SH-SY5Y (cell line): ENCODE results near the gene ZBTB16.
A peak's percentile ranks its signal among the peaks of the same experiment; 100 is the strongest.

Experiments
- GATA2 ChIP-seq: IDR thresholded peaks from 2 replicates; pipeline ENCODE4 v1.6.1; 2011; ENCODE audit warnings: mild to moderate bottlenecking, low read depth, low read length
- GATA3 ChIP-seq: IDR thresholded peaks from 2 replicates; pipeline ENCODE4 v1.6.1; 2011; ENCODE audit warnings: low read depth, mild to moderate bottlenecking, low read length, moderate library complexity

Gene ZBTB16

GRCh38 chr11:114284021-114284420 is 224.5 kb downstream of the ZBTB16 start:
- TF ChIP-seq GATA2 (peak; percentile 58), GATA3 (no peak)

GRCh38 chr11:114284914-114285313 is 225.4 kb downstream of the ZBTB16 start:
- TF ChIP-seq GATA2 = no peak
- TF ChIP-seq GATA3 = no peak

GRCh38 chr11:114285599-114285998 is 226.1 kb downstream of the ZBTB16 start:
- TF ChIP-seq GATA2 (no peak), GATA3 (no peak)

- no peak for TF ChIP-seq GATA2
- no peak for TF ChIP-seq GATA3
Observed at GRCh38 chr11:114286229-114286628, 226.7 kb downstream of the ZBTB16 start.

DNA sequence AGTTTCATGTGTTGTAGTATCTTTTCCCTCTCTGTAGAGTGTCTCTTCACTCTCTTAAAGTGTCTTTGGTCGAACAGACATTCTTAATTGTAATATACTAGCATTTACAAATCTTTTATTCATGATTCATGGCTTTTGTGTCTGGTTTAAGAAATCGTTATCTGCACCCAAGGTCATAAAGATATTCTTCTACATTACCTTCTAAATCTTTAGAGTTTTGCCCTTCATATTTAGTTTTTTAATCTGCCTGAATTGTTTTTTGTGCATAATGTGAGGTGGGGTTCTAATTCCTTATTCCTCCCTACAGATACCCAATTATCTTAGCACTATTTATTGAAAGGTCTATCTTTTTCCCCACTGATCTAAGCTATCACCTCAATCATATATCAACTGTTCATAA is 227.6 kb downstream of the ZBTB16 start:
- TF ChIP-seq GATA3 (no peak), GATA2 (no peak)

GRCh38 chr11:114288136-114288535 is 228.6 kb downstream of the ZBTB16 start:
- TF ChIP-seq GATA2 (no peak), GATA3 (no peak)

DNA sequence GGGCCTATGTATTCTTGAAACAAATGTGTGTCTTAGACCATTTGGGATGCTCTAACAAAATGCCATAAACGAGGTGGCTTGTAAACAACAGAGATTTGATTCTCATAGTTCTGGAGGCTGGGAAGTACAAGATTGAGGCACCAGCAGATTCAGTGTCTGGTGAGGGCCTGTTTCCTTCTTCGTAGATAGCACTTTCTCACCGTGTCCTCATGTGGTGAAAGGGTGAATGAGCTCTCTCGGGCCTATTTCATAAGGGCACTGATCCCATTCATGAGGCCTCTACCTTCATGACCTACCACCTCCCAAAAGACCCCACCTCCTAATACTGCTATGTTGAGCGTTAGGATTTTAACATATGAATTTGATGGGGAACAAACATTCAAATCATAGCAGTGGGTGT is 230.3 kb downstream of the ZBTB16 start:
- no peak for TF ChIP-seq GATA2
- no peak for TF ChIP-seq GATA3

DNA sequence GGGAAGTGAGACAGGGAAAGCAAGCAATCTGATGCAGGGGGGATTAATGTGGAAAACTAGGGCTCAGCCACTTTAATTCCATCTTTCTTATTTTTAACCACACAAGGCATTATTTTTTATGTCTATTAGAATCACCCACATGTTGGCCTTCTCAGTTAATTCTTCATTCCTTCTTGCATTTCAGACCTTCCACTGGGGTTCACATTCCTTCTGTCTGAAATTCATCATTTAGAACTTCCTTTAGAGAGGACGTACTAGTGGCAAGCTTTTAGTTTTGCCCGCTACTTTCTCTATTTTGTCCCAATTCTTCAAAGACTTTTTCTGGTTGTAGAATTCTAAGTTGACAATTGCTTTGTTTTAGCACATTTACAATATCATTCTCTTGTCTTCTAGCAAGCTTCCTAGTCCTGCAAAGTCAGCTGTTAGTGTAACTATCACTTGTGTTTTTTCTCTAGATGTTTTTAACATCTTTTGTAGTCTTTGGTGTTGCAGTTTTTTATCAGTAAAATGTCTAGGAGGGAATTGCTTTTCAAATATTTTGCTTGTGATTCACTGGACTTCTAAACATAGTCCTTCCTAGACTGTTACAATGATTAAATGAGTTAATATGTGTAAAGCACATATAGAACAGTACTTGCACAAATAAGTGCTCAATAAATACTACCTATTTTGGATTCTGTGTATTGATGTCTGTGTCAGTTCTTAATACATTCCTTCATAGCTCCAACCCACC is 231.2 kb downstream of the ZBTB16 start:
- TF ChIP-seq GATA3 (no peak), GATA2 (no peak)

- no peak for TF ChIP-seq GATA2
- no peak for TF ChIP-seq GATA3
Observed at GRCh38 chr11:114291381-114291780, 231.9 kb downstream of the ZBTB16 start.

DNA sequence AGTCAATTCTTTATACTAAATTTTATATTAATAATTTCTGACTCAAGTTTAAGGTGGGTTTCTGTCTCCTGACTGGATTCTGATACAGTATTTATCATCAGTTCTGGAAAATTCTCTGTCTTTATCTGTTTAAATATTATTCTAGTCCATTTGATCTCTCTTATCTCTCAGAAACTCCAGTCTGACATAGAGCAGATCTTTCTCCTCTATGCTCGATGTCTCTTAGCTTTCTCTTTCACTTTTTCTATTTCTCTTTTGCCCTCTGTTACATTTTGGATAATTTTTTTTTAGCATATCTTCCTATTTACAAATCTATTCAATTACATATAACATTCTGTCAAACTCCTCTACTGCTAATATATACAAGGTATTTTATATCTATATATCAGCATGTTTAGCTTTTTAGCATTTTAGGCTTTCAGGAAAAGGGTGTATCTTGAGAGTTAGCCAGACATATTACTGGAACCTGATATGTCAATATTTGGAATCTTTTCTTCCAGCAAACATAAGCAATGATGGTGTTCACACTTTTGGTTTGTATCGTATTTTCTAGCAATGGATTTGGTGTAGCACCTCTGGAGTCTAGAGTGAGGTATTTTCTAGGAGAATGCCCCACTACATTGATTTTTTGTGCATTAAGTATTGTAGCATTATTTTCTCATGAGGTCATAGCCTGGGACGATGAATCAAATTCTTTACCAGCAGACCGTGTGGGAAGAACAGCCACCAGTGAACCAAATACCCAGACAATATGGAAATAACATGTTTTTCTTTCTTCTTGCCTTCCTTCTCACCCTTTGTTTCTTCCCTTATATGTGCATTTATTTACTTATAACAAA is 232.6 kb downstream of the ZBTB16 start:
- TF ChIP-seq GATA3 (no peak), GATA2 (no peak)

DNA sequence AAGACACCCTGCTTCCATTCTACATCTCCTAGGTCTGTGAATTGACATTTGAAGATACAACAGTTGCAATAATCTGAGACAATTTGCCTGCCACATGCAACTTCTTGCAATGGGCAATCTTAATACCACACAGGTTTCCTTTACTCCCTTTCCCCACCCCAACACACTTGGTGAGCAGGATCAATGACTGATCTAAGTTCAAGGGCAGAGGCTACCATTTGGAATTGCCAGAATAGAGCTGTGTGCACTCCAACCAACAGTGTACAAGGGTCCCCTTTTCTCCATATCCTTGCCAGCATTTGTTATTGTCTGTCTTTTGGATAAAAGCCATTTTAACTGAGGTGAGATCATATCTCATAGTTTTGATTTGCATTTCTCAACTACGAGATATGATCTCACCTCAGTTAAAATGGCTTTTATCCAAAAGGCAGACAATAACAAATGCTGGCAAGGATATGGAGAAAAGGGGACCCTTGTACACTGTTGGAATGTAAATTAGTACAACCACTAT is 233.7 kb downstream of the ZBTB16 start:
- TF ChIP-seq GATA3 (no peak), GATA2 (no peak)

GRCh38 chr11:114295676-114296604 is 236.4 kb downstream of the ZBTB16 start, which contains the start of gene NNMT:
Gene NNMT, plus strand, starts transcription at chr11:114296399. Its CDS starts 158 bp downstream, at chr11:114296557.
- no peak for TF ChIP-seq GATA2
- TF ChIP-seq GATA3 = no peak

DNA sequence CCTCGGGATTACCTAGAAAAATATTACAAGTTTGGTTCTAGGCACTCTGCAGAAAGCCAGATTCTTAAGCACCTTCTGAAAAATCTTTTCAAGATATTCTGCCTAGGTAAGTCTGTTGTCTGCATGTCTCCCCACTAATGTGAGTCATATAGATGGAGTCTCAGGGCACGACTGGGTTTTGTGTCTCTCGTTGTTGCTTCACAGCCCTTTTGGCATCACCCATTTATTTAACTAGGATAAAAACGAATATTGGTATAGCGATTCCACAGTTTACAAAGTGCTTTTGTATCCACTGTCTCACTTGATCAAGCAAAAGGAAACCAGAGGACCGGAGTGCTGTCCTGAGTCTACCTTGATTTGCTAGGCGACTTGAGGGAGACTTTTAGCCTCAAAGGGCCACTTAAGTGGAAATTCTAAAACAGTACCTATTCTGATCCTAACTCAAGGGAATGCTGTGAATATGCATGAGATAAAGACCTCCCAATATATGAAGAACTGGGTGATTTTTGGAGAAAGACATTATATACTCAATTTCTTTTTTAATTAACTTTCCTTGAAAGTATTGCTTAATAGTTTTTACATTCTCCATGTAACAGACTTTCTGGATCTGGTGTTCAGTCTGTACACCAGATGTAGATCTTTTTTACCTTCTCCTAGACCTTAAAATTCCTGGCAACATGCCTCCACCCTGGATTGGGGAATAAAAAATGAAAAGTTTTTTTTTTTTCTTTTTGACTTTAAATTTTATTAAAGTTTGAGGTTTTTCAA is 237.3 kb downstream of the ZBTB16 start:
- TF ChIP-seq GATA3 = no peak
- TF ChIP-seq GATA2 = no peak
